ENCODE results near the gene SLC25A13. TPM values are rescaled to one million over a fixed set of nuclear protein-coding genes. Genes with fewer than 3 reads are reported as not detected.

SLC25A13 gene
- total RNA-seq, 1 donor from 2014 or later: 44.0 TPM

GRCh38 chr7:96111405-96111804 lies 210.5 kb downstream of the SLC25A13 start:
- no peak for DNase-seq (ENCODE audit: low read depth)
- no peak for TF ChIP-seq CTCF (IDR thresholded peaks at IDR 0.05; ENCODE audit: insufficient read depth, low read length, poor library complexity, severe bottlenecking)
- H3K36me3 ChIP-seq (ENCODE audit: control insufficient read depth, insufficient read depth, low read length): no peaks in the 10 kb centered on the region
- H3K27me3 ChIP-seq (ENCODE audit: control insufficient read depth, insufficient read depth, low read length): no peaks in the 10 kb centered on the region
- H3K4me3 ChIP-seq (ENCODE audit: low read depth, low read length): no peak overlapping the region

- no peak for TF ChIP-seq CTCF (IDR thresholded peaks at IDR 0.05; ENCODE audit: insufficient read depth, low read length, poor library complexity, severe bottlenecking)
- DNase-seq (ENCODE audit: low read depth): no peak
- H3K36me3 ChIP-seq (ENCODE audit: control insufficient read depth, insufficient read depth, low read length): no peaks in the 10 kb centered on the region
These were observed 216.9 kb downstream of the SLC25A13 start for GRCh38 chr7:96104984-96105383.

GRCh38 chr7:96102096-96102811 lies 219.6 kb downstream of the SLC25A13 start:
- TF ChIP-seq CTCF (IDR thresholded peaks at IDR 0.05; ENCODE audit: insufficient read depth, low read length, poor library complexity, severe bottlenecking): no peak
- Histone ChIP-seq H3K36me3 (ENCODE audit: control insufficient read depth, insufficient read depth, low read length) (no peaks in the 10 kb centered on the region), H3K4me3 (ENCODE audit: low read depth, low read length) (no peak overlapping the region), H3K27me3 (ENCODE audit: control insufficient read depth, insufficient read depth, low read length) (no peaks in the 10 kb centered on the region)
- no peak for DNase-seq (ENCODE audit: low read depth)

More at GRCh38 chr7:96104984-96105383, 216.9 kb downstream of the SLC25A13 start:
- no peak overlapping the region for H3K4me3 ChIP-seq (ENCODE audit: low read depth, low read length)
- H3K27me3 ChIP-seq (ENCODE audit: control insufficient read depth, insufficient read depth, low read length): no peaks in the 10 kb centered on the region

GRCh38 chr7:96100737-96101136 lies 221.2 kb downstream of the SLC25A13 start:
- DNase-seq (ENCODE audit: low read depth): no peak
- no peak overlapping the region for H3K4me3 ChIP-seq (ENCODE audit: low read depth, low read length)
- H3K27me3 ChIP-seq (ENCODE audit: control insufficient read depth, insufficient read depth, low read length): no peaks in the 10 kb centered on the region
- no peak for TF ChIP-seq CTCF (IDR thresholded peaks at IDR 0.05; ENCODE audit: insufficient read depth, low read length, poor library complexity, severe bottlenecking)
- no peaks in the 10 kb centered on the region for H3K36me3 ChIP-seq (ENCODE audit: control insufficient read depth, insufficient read depth, low read length)

GRCh38 chr7:96097835-96098234 lies 224.1 kb downstream of the SLC25A13 start:
- no peak for DNase-seq (ENCODE audit: low read depth)
- Histone ChIP-seq H3K4me3 (ENCODE audit: low read depth, low read length) (no peak overlapping the region), H3K36me3 (ENCODE audit: control insufficient read depth, insufficient read depth, low read length) (no peaks in the 10 kb centered on the region), H3K27me3 (ENCODE audit: control insufficient read depth, insufficient read depth, low read length) (no peaks in the 10 kb centered on the region)
- TF ChIP-seq CTCF (IDR thresholded peaks at IDR 0.05; ENCODE audit: insufficient read depth, low read length, poor library complexity, severe bottlenecking): no peak

- H3K4me3 ChIP-seq (ENCODE audit: low read depth, low read length): no peak overlapping the region
- peak; percentile 56 for DNase-seq (ENCODE audit: low read depth)
- no peak for TF ChIP-seq CTCF (IDR thresholded peaks at IDR 0.05; ENCODE audit: insufficient read depth, low read length, poor library complexity, severe bottlenecking)
- H3K36me3 ChIP-seq (ENCODE audit: control insufficient read depth, insufficient read depth, low read length): no peaks in the 10 kb centered on the region
- H3K27me3 ChIP-seq (ENCODE audit: control insufficient read depth, insufficient read depth, low read length): no peaks in the 10 kb centered on the region
These were observed 228.5 kb downstream of the SLC25A13 start for GRCh38 chr7:96093435-96093834.
